ENCODE results near the gene AXIN2. TPM values are rescaled to one million over a fixed set of nuclear protein-coding genes. Genes with fewer than 3 reads are reported as not detected.
A peak's percentile ranks its signal among the peaks of the same experiment; 100 is the strongest.

Gene AXIN2
- total RNA-seq, 1 donor from 2014 or later: 17.9 TPM

- no peak for TF ChIP-seq POLR2AphosphoS5 (IDR thresholded peaks at IDR 0.05; ENCODE audit: insufficient read depth in 1 of 2, low read depth in 1 of 2)
- no peak for TF ChIP-seq POLR2A (IDR thresholded peaks at IDR 0.05)
- TF ChIP-seq CTCF (IDR thresholded peaks at IDR 0.05): no peak
- H3K27me3 ChIP-seq: no peaks in the 10 kb centered on the region
- no peak overlapping the region for H3K27ac ChIP-seq
- DNase-seq (ENCODE audit: extremely low spot score in 2 of 2): no peak
- H3K9me3 ChIP-seq: no peaks in the 10 kb centered on the region
- no peaks in the 10 kb centered on the region for H3K36me3 ChIP-seq
- intact Hi-C loops (cut with DNase I): no loop called here
- H3K4me3 ChIP-seq: no peak overlapping the region
- H3K4me1 ChIP-seq: no peaks in the 10 kb centered on the region
These were observed 7.5 kb upstream of the AXIN2 start for GRCh38 chr17:65568918-65569317.

GRCh38 chr17:65567566-65567965, 6.1 kb upstream of the AXIN2 start:
- TF ChIP-seq CTCF (IDR thresholded peaks at IDR 0.05) (no peak), POLR2AphosphoS5 (IDR thresholded peaks at IDR 0.05; ENCODE audit: insufficient read depth in 1 of 2, low read depth in 1 of 2) (no peak), POLR2A (IDR thresholded peaks at IDR 0.05) (no peak)
- Histone ChIP-seq H3K27ac (no peak overlapping the region), H3K4me1 (no peaks in the 10 kb centered on the region), H3K27me3 (no peaks in the 10 kb centered on the region), H3K36me3 (no peaks in the 10 kb centered on the region), H3K9me3 (no peaks in the 10 kb centered on the region), H3K4me3 (no peak overlapping the region)
- intact Hi-C loops (cut with DNase I): no loop called here
- DNase-seq (ENCODE audit: extremely low spot score in 2 of 2): no peak

DNA sequence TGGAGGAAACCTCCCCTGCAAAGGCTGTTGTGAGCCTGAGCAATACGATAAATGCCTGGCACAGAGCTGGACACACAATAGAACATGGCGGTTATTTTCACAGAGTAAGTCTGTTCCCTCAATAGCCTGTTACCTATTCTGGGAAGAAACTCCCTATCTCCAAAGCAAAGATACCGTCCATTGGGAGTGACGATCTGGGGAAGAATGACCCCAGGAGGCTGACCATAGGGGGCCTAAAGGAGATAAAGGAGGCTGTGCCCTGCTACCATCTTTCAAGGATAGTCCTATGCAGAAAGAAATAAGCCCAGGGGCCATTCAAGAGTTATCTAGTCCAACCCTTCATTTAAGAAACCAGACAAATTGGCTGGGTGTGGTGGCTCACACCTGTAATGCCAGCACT, 4.1 kb upstream of the AXIN2 start:
- DNase-seq (ENCODE audit: extremely low spot score in 2 of 2): no peak
- Histone ChIP-seq H3K36me3 (no peaks in the 10 kb centered on the region), H3K9me3 (no peaks in the 10 kb centered on the region), H3K4me1 (peaks cover 7% of the 10 kb centered on the region), H3K4me3 (no peak overlapping the region), H3K27me3 (no peaks in the 10 kb centered on the region), H3K27ac (no peak overlapping the region)
- TF ChIP-seq POLR2AphosphoS5 (IDR thresholded peaks at IDR 0.05; ENCODE audit: insufficient read depth in 1 of 2, low read depth in 1 of 2): no peak
- TF ChIP-seq POLR2A (IDR thresholded peaks at IDR 0.05): no peak
- TF ChIP-seq CTCF (IDR thresholded peaks at IDR 0.05): no peak
- intact Hi-C loops (cut with DNase I): no loop called here

GRCh38 chr17:65564793-65565192, 3.3 kb upstream of the AXIN2 start:
- intact Hi-C loops (cut with DNase I): no loop called here
- peaks cover 7% of the 10 kb centered on the region for H3K4me1 ChIP-seq
- no peak for TF ChIP-seq POLR2AphosphoS5 (IDR thresholded peaks at IDR 0.05; ENCODE audit: insufficient read depth in 1 of 2, low read depth in 1 of 2)
- no peak for TF ChIP-seq POLR2A (IDR thresholded peaks at IDR 0.05)
- no peak for TF ChIP-seq CTCF (IDR thresholded peaks at IDR 0.05)
- H3K4me3 ChIP-seq: no peak overlapping the region
- no peaks in the 10 kb centered on the region for H3K9me3 ChIP-seq
- H3K27me3 ChIP-seq: no peaks in the 10 kb centered on the region
- no peaks in the 10 kb centered on the region for H3K36me3 ChIP-seq
- peak overlapping the region; percentile 36 for H3K27ac ChIP-seq
- DNase-seq (ENCODE audit: extremely low spot score in 2 of 2): no peak

- Histone ChIP-seq H3K4me1 (peaks cover 29% of the 10 kb centered on the region), H3K27ac (no peak overlapping the region), H3K9me3 (no peaks in the 10 kb centered on the region), H3K27me3 (no peaks in the 10 kb centered on the region), H3K36me3 (no peaks in the 10 kb centered on the region), H3K4me3 (peak overlapping the region in 1 of 2 donors; percentile 96)
- TF ChIP-seq POLR2A (IDR thresholded peaks at IDR 0.05): no peak
- TF ChIP-seq POLR2AphosphoS5 (IDR thresholded peaks at IDR 0.05; ENCODE audit: insufficient read depth in 1 of 2, low read depth in 1 of 2): no peak
- no peak for TF ChIP-seq CTCF (IDR thresholded peaks at IDR 0.05)
- intact Hi-C loops (cut with DNase I): no loop called here
- DNase-seq (ENCODE audit: extremely low spot score in 2 of 2): no peak
These were observed 721 bp upstream of the AXIN2 start for GRCh38 chr17:65562206-65562531.

Measured in vagina (tissue), 2 donors.